ENCODE data around the gene IL17B.

DNA sequence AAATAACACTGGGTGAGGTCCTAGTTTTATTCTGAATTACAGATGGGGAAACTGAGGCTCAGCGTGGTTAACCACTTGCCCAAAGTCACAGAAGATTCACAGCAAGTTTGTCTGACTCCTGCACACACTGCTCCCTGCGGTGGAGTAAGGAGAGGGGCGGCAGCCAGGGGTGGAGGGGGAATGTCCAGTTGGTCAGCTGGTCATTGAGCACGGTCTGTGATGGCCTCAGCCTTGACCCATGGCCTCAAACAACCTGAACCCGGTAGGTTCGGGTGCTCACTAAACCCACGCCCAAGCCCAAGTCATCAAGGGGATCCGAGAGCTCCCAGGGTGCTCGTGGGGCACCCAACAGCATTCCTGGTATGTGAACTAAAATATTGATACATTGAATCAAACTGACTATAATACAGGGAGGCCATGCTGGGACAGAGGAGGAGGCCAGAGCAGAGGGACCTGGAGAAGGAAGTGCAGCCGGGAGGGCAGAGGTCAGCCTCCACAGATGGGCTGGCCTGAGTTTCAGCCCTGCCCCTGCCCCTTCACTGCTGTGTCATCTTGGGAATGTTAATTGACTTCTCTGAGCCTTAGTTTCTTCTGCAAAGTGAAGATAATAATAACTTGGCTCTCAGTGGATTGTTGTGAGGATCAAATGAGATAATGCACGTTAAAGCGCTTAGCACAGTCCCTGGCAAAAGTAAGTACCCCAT, 3.6 kb upstream of the IL17B start:
- TF ChIP-seq POLR2AphosphoS5 (IDR thresholded peaks at IDR 0.05) (no peak), CTCF (IDR thresholded peaks at IDR 0.05) (no peak)

Measured in breast epithelium (tissue), 3 donors.